ENCODE data around the gene ADAMTS12. TPM values are rescaled to one million over a fixed set of nuclear protein-coding genes. Genes with fewer than 3 reads are reported as not detected.

Gene ADAMTS12
- total RNA-seq, 1 experiment from 2014 or later, result 0.05 TPM

DNA sequence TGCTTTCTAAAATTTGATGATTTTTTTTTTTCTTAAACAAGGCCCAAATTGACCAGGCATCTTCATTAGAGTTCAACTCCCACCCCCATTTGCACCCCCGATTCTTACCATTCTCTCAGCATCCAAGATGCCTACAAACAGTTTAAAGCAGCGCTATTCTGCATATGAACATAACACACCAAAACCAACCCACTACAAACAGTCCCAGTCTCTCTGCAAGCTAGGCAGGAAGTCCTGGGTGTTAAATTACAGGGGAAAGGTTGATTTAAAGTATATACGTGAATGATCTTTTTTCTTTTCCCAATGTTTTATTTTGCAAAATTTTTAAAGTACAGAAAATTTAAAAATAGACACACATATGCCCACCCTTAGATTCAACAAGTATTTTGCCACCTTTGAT, 127.0 kb downstream of the ADAMTS12 start:
- Histone ChIP-seq H3K9me2 (ENCODE audit: insufficient read depth) (no peaks in the 10 kb centered on the region), H3K4me3 (replicated peaks in 1 of 2; ENCODE audit: low read depth in 1 of 2, low read length in 2 of 2) (no peak overlapping the region), H3K27ac (ENCODE audit: low read depth, low read length) (no peak overlapping the region), H2AFZ (ENCODE audit: low read depth, low read length, poor library complexity, severe bottlenecking) (no peak overlapping the region), H3K36me3 (ENCODE audit: control insufficient read depth in 1 of 2, insufficient read depth in 2 of 2, low read length in 2 of 2) (no peaks in the 10 kb centered on the region), H4K20me1 (ENCODE audit: insufficient read depth) (no peaks in the 10 kb centered on the region), H3K9me3 (ENCODE audit: control insufficient read depth in 1 of 2, insufficient read depth in 1 of 2, low read depth in 1 of 2, low read length in 2 of 2) (no peaks in the 10 kb centered on the region), H3K27me3 (ENCODE audit: insufficient read depth, low read length) (peaks cover 42% of the 10 kb centered on the region), H3K4me2 (ENCODE audit: low read length) (no peak overlapping the region), H3K4me1 (ENCODE audit: control insufficient read depth in 1 of 2, insufficient read depth in 2 of 2, low read length in 2 of 2) (no peaks in the 10 kb centered on the region), H3K9ac (ENCODE audit: low read length) (no peak overlapping the region), H3K79me2 (ENCODE audit: insufficient read depth, low read length) (no peaks in the 10 kb centered on the region)
- TF ChIP-seq CBX3 (IDR thresholded peaks at IDR 0.05; ENCODE audit: low read depth) (no peak), RAD21 (IDR thresholded peaks at IDR 0.05; ENCODE audit: low read depth) (no peak), ZFX (IDR thresholded peaks at IDR 0.05) (no peak), ELF1 (IDR thresholded peaks at IDR 0.05; ENCODE audit: borderline replicate concordance, low read depth) (no peak), EGR1 (IDR thresholded peaks at IDR 0.05; ENCODE audit: low read depth) (no peak), YY1 (IDR thresholded peaks at IDR 0.05; ENCODE audit: extremely low read depth, insufficient replicate concordance, low read depth, low read length) (no peak), EZH2 (IDR thresholded peaks at IDR 0.05) (no peak), CEBPB (IDR thresholded peaks at IDR 0.05; ENCODE audit: low read depth) (no peak), ZNF274 (IDR thresholded peaks at IDR 0.05; ENCODE audit: low read depth, low read length) (no peak), POLR2AphosphoS5 (IDR thresholded peaks at IDR 0.05; ENCODE audit: low read depth, low read length) (no peak)
- TF ChIP-seq, protein P1, sequence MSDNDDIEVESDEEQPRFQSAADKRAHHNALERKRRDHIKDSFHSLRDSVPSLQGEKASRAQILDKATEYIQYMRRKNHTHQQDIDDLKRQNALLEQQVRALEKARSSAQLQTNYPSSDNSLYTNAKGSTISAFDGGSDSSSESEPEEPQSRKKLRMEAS (IDR thresholded peaks at IDR 0.05), result no peak
- TF ChIP-seq, protein P2, sequence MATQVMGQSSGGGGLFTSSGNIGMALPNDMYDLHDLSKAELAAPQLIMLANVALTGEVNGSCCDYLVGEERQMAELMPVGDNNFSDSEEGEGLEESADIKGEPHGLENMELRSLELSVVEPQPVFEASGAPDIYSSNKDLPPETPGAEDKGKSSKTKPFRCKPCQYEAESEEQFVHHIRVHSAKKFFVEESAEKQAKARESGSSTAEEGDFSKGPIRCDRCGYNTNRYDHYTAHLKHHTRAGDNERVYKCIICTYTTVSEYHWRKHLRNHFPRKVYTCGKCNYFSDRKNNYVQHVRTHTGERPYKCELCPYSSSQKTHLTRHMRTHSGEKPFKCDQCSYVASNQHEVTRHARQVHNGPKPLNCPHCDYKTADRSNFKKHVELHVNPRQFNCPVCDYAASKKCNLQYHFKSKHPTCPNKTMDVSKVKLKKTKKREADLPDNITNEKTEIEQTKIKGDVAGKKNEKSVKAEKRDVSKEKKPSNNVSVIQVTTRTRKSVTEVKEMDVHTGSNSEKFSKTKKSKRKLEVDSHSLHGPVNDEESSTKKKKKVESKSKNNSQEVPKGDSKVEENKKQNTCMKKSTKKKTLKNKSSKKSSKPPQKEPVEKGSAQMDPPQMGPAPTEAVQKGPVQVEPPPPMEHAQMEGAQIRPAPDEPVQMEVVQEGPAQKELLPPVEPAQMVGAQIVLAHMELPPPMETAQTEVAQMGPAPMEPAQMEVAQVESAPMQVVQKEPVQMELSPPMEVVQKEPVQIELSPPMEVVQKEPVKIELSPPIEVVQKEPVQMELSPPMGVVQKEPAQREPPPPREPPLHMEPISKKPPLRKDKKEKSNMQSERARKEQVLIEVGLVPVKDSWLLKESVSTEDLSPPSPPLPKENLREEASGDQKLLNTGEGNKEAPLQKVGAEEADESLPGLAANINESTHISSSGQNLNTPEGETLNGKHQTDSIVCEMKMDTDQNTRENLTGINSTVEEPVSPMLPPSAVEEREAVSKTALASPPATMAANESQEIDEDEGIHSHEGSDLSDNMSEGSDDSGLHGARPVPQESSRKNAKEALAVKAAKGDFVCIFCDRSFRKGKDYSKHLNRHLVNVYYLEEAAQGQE (IDR thresholded peaks at IDR 0.05; ENCODE audit: low read depth), result no peak
- ChIA-PET POLR2A (no interaction called here), RAD21 (ENCODE audit: low non-redundant PET in 1 of 2, low total read pairs in 2 of 2, uncharacterized antibody in 2 of 2, unreplicated experiment in 2 of 2) (no interaction called here), CTCF (no interaction called here)
- BruUV-seq (replicated peaks), result no TSS peak
- DNase-seq (ENCODE audit: low read depth, low spot score) (no peak), ATAC-seq (no peak)
- intact Hi-C loops (cut with micrococcal nuclease), result no loop called here

Measured in HCT116 (cell line).